ENCODE measurements around the gene CDH12. TPM values are rescaled to one million over a fixed set of nuclear protein-coding genes. Genes with fewer than 3 reads are reported as not detected.
"Not testable (repeated sequence)": the region's sequence is repeated elsewhere in the genome, so short reads cannot be mapped to it uniquely, and the experiment has no call there.

Gene CDH12
- total RNA-seq, 2 donors from 2014 or later: 0.14 to 1.0 TPM

DNA sequence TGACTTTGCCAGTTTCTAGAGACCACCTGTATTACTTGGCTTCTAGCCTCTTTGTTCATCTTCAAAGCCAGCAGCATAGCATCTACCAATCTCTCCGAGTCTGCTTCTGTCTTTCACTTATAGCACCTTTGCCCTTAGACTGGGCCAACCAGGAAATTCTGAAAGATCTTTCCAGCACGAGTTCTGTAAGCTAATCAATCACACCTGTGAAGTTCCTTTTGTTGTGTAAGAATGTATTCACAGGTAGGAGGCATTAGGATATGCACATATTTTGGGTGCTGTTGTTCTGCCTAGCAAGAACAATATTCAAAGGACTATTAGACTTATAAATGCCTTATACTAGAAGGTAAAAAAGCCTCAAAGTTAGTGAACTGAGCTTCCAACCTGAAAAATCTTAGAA is 232.1 kb downstream of the CDH12 start:
- no peak for TF ChIP-seq POLR2AphosphoS5 (IDR thresholded peaks at IDR 0.05)
- TF ChIP-seq POLR2A (IDR thresholded peaks at IDR 0.05): no peak
- TF ChIP-seq, protein P1, sequence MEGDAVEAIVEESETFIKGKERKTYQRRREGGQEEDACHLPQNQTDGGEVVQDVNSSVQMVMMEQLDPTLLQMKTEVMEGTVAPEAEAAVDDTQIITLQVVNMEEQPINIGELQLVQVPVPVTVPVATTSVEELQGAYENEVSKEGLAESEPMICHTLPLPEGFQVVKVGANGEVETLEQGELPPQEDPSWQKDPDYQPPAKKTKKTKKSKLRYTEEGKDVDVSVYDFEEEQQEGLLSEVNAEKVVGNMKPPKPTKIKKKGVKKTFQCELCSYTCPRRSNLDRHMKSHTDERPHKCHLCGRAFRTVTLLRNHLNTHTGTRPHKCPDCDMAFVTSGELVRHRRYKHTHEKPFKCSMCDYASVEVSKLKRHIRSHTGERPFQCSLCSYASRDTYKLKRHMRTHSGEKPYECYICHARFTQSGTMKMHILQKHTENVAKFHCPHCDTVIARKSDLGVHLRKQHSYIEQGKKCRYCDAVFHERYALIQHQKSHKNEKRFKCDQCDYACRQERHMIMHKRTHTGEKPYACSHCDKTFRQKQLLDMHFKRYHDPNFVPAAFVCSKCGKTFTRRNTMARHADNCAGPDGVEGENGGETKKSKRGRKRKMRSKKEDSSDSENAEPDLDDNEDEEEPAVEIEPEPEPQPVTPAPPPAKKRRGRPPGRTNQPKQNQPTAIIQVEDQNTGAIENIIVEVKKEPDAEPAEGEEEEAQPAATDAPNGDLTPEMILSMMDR (IDR thresholded peaks at IDR 0.05): no peak
- Histone ChIP-seq H3K27ac (no peak overlapping the region), H3K4me1 (replicated peaks) (no peaks in the 10 kb centered on the region), H3K27me3 (replicated peaks; ENCODE audit: insufficient read depth) (no peaks in the 10 kb centered on the region), H3K36me3 (no peaks in the 10 kb centered on the region), H3K9me3 (no peaks in the 10 kb centered on the region), H3K4me3 (no peak overlapping the region)
- intact Hi-C loops (cut with DNase I): no loop called here
- no peak for DNase-seq (ENCODE audit: low spot score)
- 22% methylated on average over 2 of the region's 2 CpGs for WGBS

- no peak overlapping the region for H3K27ac ChIP-seq
- no peaks in the 10 kb centered on the region for H3K4me1 ChIP-seq (replicated peaks)
- TF ChIP-seq POLR2A (IDR thresholded peaks at IDR 0.05) (no peak), POLR2AphosphoS5 (IDR thresholded peaks at IDR 0.05) (no peak)
- TF ChIP-seq, protein P1 (IDR thresholded peaks at IDR 0.05): no peak
- intact Hi-C loops (cut with DNase I): no loop called here
- no peaks in the 10 kb centered on the region for H3K9me3 ChIP-seq
- WGBS: 82% methylated on average over 1 of the region's 1 CpG
- DNase-seq (ENCODE audit: low spot score): no peak
- H3K36me3 ChIP-seq: no peaks in the 10 kb centered on the region
- no peak overlapping the region for H3K4me3 ChIP-seq
- no peaks in the 10 kb centered on the region for H3K27me3 ChIP-seq (replicated peaks; ENCODE audit: insufficient read depth)
Measured at GRCh38 chr5:22615964-22616363, 237.2 kb downstream of the CDH12 start.

- TF ChIP-seq POLR2A (IDR thresholded peaks at IDR 0.05) (no peak), POLR2AphosphoS5 (IDR thresholded peaks at IDR 0.05) (no peak)
- TF ChIP-seq, protein P1 (IDR thresholded peaks at IDR 0.05): no peak
- Histone ChIP-seq H3K27ac (no peak overlapping the region), H3K9me3 (no peaks in the 10 kb centered on the region), H3K36me3 (no peaks in the 10 kb centered on the region), H3K4me1 (replicated peaks) (no peaks in the 10 kb centered on the region), H3K4me3 (no peak overlapping the region), H3K27me3 (replicated peaks; ENCODE audit: insufficient read depth) (no peaks in the 10 kb centered on the region)
- DNase-seq (ENCODE audit: low spot score): no peak
- intact Hi-C loops (cut with DNase I): no loop called here
- 62% methylated on average over 5 of the region's 5 CpGs for WGBS
Measured at GRCh38 chr5:22614486-22615094, 238.6 kb downstream of the CDH12 start.

DNA sequence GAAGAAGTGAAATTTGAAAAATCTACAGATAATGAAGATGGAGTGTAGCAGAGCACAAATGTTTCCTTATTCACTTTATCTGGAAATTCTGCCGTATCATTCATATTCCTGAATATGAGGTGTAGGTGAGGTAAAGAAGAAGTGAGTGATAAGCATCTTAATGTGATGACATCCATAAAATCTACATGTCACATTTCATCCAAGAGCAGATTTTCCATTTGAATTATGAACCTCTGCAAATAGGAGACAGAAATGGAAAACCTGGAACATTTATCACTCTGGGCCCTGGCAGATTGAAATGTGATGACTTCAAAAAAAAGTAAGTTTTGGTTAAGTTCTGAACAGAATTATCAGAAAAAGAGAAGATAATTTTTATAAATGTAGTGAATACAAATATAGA is 240.2 kb downstream of the CDH12 start:
- no peak overlapping the region for H3K27ac ChIP-seq
- no peaks in the 10 kb centered on the region for H3K36me3 ChIP-seq
- H3K4me3 ChIP-seq: no peak overlapping the region
- DNase-seq (ENCODE audit: low spot score): no peak
- H3K27me3 ChIP-seq (replicated peaks; ENCODE audit: insufficient read depth): no peaks in the 10 kb centered on the region
- TF ChIP-seq, protein P1 (IDR thresholded peaks at IDR 0.05): no peak
- no peak for TF ChIP-seq POLR2A (IDR thresholded peaks at IDR 0.05)
- TF ChIP-seq POLR2AphosphoS5 (IDR thresholded peaks at IDR 0.05): no peak
- no peaks in the 10 kb centered on the region for H3K4me1 ChIP-seq (replicated peaks)
- 86% methylated on average over 1 of the region's 1 CpG for WGBS
- no peaks in the 10 kb centered on the region for H3K9me3 ChIP-seq
- intact Hi-C loops (cut with DNase I): no loop called here

GRCh38 chr5:22611327-22611726 is 241.8 kb downstream of the CDH12 start:
- DNase-seq (ENCODE audit: low spot score): no peak
- no peaks in the 10 kb centered on the region for H3K9me3 ChIP-seq
- H3K36me3 ChIP-seq: no peaks in the 10 kb centered on the region
- H3K4me3 ChIP-seq: no peak overlapping the region
- TF ChIP-seq POLR2A (IDR thresholded peaks at IDR 0.05): no peak
- no peak for TF ChIP-seq POLR2AphosphoS5 (IDR thresholded peaks at IDR 0.05)
- TF ChIP-seq, protein P1 (IDR thresholded peaks at IDR 0.05): no peak
- H3K27me3 ChIP-seq (replicated peaks; ENCODE audit: insufficient read depth): no peaks in the 10 kb centered on the region
- no peak overlapping the region for H3K27ac ChIP-seq
- intact Hi-C loops (cut with DNase I): no loop called here
- H3K4me1 ChIP-seq (replicated peaks): no peaks in the 10 kb centered on the region

DNA sequence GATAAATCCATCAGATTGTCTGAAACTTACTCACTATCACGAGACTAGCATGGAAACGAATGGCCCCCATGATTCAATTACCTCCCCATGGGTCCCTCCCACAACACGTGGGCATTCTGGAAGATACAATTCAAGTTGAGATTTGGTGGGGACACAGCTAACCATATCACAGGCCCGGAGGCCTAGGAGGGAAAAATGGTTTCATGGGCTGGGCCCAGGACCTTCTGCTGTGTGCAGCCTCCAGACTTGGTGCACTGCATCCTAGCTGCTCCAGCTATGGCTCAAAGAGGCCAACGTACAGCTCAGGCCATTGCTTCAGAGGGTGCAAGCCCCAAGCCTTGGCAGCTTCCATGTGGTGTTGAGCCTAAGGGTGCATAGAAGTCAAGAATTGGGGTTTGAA is 245.6 kb downstream of the CDH12 start:
- H3K36me3 ChIP-seq; H3K4me1 ChIP-seq (replicated peaks); H3K27me3 ChIP-seq (replicated peaks; ENCODE audit: insufficient read depth); intact Hi-C loops (cut with DNase I); H3K27ac ChIP-seq; DNase-seq (ENCODE audit: low spot score); H3K9me3 ChIP-seq; H3K4me3 ChIP-seq: not testable (repeated sequence)
- 80% methylated on average over 5 of the region's 5 CpGs for WGBS
